ENCODE results near the gene WDFY4. TPM values are rescaled to one million over a fixed set of nuclear protein-coding genes. Genes with fewer than 3 reads are reported as not detected.

Gene WDFY4
- total and polyA plus RNA-seq, 4 donors: 0.57 to 7.1 (median 2.0) TPM

GRCh38 chr10:48945441-48946130, 260.9 kb downstream of the WDFY4 start:
- no peaks in the 10 kb centered on the region for H3K36me3 ChIP-seq (ENCODE audit: control insufficient read depth in 4 of 4, insufficient read depth in 3 of 4, low read depth in 1 of 4, low read length in 3 of 4)
- H3K4me1 ChIP-seq (ENCODE audit: control insufficient read depth in 4 of 4, insufficient read depth in 4 of 4, low read length in 3 of 4): no peaks in the 10 kb centered on the region
- DNase-seq (ENCODE audit: low spot score): no peak
- no peaks in the 10 kb centered on the region for H3K9me3 ChIP-seq (ENCODE audit: control insufficient read depth in 4 of 4, low read length in 3 of 4)
- WGBS: 82% methylated on average over 6 of the region's 6 CpGs
- no peak overlapping the region for H3K27ac ChIP-seq (ENCODE audit: low read depth in 1 of 2, low read length in 2 of 2)
- no peak for TF ChIP-seq RXRA (IDR thresholded peaks at IDR 0.05)
- no peak for TF ChIP-seq HNF4A (conservative IDR thresholded peaks at IDR 0.05)
- no peak for TF ChIP-seq HNF4G (IDR thresholded peaks at IDR 0.05)
- TF ChIP-seq REST (IDR thresholded peaks at IDR 0.05): no peak
- no peak for TF ChIP-seq ATF3 (IDR thresholded peaks at IDR 0.05)
- no peak for TF ChIP-seq CTCF (IDR thresholded peaks at IDR 0.05; ENCODE audit: low read depth, low read length, missing input control)
- TF ChIP-seq SP1 (IDR thresholded peaks at IDR 0.05): no peak
- no peak for TF ChIP-seq YY1 (IDR thresholded peaks at IDR 0.05)
- no peak for TF ChIP-seq RAD21 (IDR thresholded peaks at IDR 0.05)
- no peak for TF ChIP-seq FOXA2 (IDR thresholded peaks at IDR 0.05)
- TF ChIP-seq TAF1 (conservative IDR thresholded peaks at IDR 0.05): no peak
- TF ChIP-seq FOXA1 (IDR thresholded peaks at IDR 0.05): no peak
- TF ChIP-seq MAX (IDR thresholded peaks at IDR 0.05): no peak
- no peak for TF ChIP-seq GABPA (IDR thresholded peaks at IDR 0.05 in 1 of 2, conservative IDR thresholded peaks at IDR 0.05 in 1 of 2)
- no peak for TF ChIP-seq NR2F2 (IDR thresholded peaks at IDR 0.05)
- H3K9ac ChIP-seq (ENCODE audit: low read depth in 1 of 2, low read length in 2 of 2): no peak overlapping the region
- no peaks in the 10 kb centered on the region for H3K27me3 ChIP-seq (ENCODE audit: control insufficient read depth in 4 of 4, insufficient read depth in 4 of 4, low read length in 3 of 4)
- H3K4me3 ChIP-seq (ENCODE audit: low read depth in 1 of 3, low read length in 3 of 3): no peak overlapping the region

- DNase-seq (ENCODE audit: low spot score): no peak
- no peak overlapping the region for H3K9ac ChIP-seq (ENCODE audit: low read depth in 1 of 2, low read length in 2 of 2)
- WGBS: 85% methylated on average over 5 of the region's 5 CpGs
- H3K36me3 ChIP-seq (ENCODE audit: control insufficient read depth in 4 of 4, insufficient read depth in 3 of 4, low read depth in 1 of 4, low read length in 3 of 4): no peaks in the 10 kb centered on the region
- H3K27ac ChIP-seq (ENCODE audit: low read depth in 1 of 2, low read length in 2 of 2): no peak overlapping the region
- no peaks in the 10 kb centered on the region for H3K27me3 ChIP-seq (ENCODE audit: control insufficient read depth in 4 of 4, insufficient read depth in 4 of 4, low read length in 3 of 4)
- no peaks in the 10 kb centered on the region for H3K4me1 ChIP-seq (ENCODE audit: control insufficient read depth in 4 of 4, insufficient read depth in 4 of 4, low read length in 3 of 4)
- no peak overlapping the region for H3K4me3 ChIP-seq (ENCODE audit: low read depth in 1 of 3, low read length in 3 of 3)
- H3K9me3 ChIP-seq (ENCODE audit: control insufficient read depth in 4 of 4, low read length in 3 of 4): no peaks in the 10 kb centered on the region
- TF ChIP-seq JUND (IDR thresholded peaks at IDR 0.05): no peak
- no peak for TF ChIP-seq ATF3 (IDR thresholded peaks at IDR 0.05)
- no peak for TF ChIP-seq REST (IDR thresholded peaks at IDR 0.05)
- TF ChIP-seq YY1 (IDR thresholded peaks at IDR 0.05): no peak
- no peak for TF ChIP-seq RXRA (IDR thresholded peaks at IDR 0.05)
- TF ChIP-seq SP1 (IDR thresholded peaks at IDR 0.05): no peak
- TF ChIP-seq FOXA2 (IDR thresholded peaks at IDR 0.05): no peak
- no peak for TF ChIP-seq MAX (IDR thresholded peaks at IDR 0.05)
- no peak for TF ChIP-seq RAD21 (IDR thresholded peaks at IDR 0.05)
- TF ChIP-seq FOXA1 (IDR thresholded peaks at IDR 0.05): no peak
- no peak for TF ChIP-seq NR2F2 (IDR thresholded peaks at IDR 0.05)
- TF ChIP-seq HNF4G (IDR thresholded peaks at IDR 0.05): no peak
- no peak for TF ChIP-seq ZBTB33 (IDR thresholded peaks at IDR 0.05)
Measured at GRCh38 chr10:48946332-48946731, 261.7 kb downstream of the WDFY4 start.

Measured in liver (tissue), 9 donors.